Measurements from ENCODE around the gene GFRA1.
"Not testable (repeated sequence)": the region's sequence is repeated elsewhere in the genome, so short reads cannot be mapped to it uniquely, and the experiment has no call there.

GFRA1 gene

DNA sequence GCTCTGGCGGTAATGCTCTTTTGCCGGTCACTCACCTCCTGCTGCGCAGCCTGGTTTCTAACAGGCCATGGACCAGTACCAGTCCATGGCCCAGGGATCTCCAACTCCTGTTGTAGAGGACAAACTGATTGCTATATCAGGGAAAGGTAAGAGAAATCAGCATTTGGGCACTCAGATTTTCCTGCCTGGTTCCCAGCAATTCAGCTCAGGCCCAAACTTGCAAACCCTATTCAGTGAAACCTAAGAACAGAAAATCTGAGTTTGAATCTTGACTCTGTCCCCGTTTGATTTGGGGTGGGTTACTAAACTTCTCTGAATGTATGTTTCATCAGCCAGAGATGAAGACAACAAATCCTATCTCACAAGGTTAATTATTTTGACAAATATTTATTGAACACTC, 77.4 kb downstream of the GFRA1 start:
- DNase-seq (ENCODE audit: low spot score): no peak

DNA sequence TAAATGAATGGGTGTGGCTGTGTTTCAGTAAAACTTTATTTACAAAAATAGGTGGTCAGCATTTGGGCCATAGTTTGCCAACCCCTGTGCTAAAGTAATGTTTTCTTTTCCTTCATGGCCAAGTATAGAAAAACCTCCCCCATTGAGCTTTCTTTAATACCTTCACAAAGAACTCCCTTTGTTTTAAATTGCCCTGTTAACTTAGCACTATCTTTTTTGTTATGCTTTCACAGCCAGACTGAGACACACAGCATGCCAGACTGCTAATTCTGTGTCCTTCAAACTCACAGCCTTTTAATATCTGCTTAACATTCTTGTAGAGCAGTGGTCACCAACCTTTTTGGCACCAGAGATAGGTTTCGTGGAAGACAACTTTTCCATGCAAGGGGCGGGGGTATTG, 78.0 kb downstream of the GFRA1 start:
- no peak for DNase-seq (ENCODE audit: low spot score)

GRCh38 chr10:116194061-116194460, 78.9 kb downstream of the GFRA1 start:
- DNase-seq (ENCODE audit: low spot score): no peak

GRCh38 chr10:116190883-116191282, 82.1 kb downstream of the GFRA1 start:
- no peak for DNase-seq (ENCODE audit: low spot score)

DNA sequence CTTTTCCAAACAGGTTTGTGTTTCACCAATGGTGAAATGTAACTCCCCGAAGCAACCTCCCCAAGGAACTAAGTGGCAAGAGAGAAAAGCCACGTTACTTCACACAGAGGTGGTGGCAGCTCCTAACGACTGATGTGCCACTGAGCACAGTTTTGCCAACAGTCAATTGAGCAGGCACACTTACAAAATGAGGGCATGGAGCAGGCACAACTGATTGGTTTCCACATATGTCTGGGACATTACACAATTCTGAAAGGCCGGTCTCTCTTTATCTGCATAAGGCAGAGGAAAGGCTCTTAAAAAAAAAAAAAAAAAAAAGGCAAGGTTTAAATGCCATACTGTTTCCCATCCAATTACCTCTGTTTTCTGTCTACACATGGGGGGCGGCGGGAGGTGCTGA, 86.7 kb downstream of the GFRA1 start:
- no peak for DNase-seq (ENCODE audit: low spot score)

DNA sequence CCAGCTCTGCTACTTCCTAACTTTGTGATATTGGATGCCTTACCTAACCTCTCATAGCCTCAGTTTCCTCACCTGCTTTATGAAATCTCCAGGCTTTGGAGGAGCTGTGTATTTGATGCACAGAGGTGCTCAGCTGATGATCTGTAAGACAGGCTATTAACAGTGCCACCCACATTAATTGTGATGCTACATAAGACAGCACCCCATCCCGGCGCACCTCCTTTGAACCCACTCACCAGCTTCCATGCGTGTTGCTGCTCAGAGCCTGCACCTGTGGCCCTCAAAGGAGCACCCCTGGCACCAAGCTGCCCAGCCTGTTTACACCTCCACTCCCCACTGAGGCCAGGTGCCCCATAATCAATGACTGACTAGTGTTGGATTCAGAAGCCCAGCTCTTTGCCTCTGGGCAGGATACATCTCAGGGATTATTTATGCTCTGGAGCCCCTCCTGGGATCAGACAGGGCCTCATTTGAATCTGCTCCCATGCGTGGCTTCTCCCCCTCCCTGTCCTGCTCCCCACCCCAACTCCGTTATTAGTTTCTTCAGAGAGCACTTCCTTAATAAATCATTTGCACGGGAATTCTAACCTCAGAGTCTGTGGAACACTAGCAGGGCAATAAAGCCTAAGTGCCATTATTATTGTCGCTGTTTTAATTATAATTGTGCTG, 87.7 kb downstream of the GFRA1 start:
- DNase-seq (ENCODE audit: low spot score): no peak

DNA sequence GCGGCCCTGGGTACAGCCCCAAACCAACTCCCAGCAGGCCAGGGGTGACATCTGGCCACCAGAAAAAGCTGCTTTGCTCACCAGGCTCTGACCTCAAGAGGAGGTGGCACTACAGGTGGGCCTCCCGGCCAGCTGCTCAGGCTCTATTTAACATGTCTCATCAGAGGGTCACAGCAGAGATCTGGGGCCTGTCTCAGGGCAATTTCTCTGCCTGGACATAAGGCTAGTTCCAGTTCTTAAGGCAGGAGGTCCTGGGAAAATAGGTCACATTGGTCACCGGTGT, 88.6 kb downstream of the GFRA1 start:
- DNase-seq (ENCODE audit: low spot score): no peak

- DNase-seq (ENCODE audit: low spot score): peak; percentile 34
Measured at GRCh38 chr10:116183733-116184511, 89.1 kb downstream of the GFRA1 start.

GRCh38 chr10:116182426-116182825, 90.6 kb downstream of the GFRA1 start:
- DNase-seq (ENCODE audit: low spot score): no peak

DNA sequence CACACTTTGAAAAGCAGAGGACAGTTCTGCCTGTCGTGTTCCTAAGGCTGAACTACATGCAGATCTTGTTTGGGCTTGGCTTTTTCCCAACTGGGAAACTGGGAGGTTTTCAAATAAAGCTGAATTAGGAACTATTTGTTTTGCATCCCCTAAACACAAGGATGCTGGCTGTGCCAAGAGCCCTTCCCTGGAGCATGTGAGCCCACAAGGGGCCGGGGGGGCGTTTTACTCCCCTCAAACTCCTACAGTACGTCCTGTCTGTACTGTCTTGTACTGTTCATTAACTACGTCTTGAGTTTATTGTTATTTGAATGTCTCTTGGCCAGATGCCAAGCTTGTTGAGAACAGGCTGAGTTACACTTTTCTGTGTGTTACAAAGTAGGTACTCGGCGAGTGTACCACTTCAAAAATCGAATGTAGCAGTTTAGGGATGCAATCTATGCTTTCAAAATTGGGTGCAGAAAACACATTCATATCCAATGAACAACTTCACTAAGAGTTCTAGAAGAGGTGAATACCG, 94.9 kb downstream of the GFRA1 start:
- DNase-seq (ENCODE audit: low spot score): no peak

GRCh38 chr10:116175231-116175630, 97.8 kb downstream of the GFRA1 start:
- no peak for DNase-seq (ENCODE audit: low spot score)

- no peak for DNase-seq (ENCODE audit: low spot score)
Measured at GRCh38 chr10:116171505-116171904, 101.5 kb downstream of the GFRA1 start.

GRCh38 chr10:116170815-116171250, 102.2 kb downstream of the GFRA1 start:
- no peak for DNase-seq (ENCODE audit: low spot score)

GRCh38 chr10:116169782-116170445, 103.1 kb downstream of the GFRA1 start:
- DNase-seq (ENCODE audit: low spot score): no peak

DNA sequence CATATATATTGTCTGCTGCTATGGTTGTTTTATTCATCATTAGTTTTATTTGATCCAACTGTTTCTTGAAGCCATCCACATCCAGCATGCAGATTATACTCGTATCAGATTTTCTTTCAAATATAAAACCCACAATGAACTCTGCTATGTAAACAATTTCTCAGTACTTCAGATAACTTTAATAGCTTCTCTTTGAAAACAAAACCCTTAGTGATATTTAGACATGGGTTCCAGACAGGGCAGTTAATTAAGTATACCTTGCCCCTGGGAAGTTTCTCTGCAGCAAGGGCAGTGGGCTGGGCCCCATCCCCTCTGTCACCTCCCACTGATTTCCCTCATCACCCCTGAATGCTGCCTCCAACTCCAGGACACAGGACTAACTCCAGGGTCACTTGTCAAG, 104.3 kb downstream of the GFRA1 start:
- no peak for DNase-seq (ENCODE audit: low spot score)

GRCh38 chr10:116168329-116168728, 104.7 kb downstream of the GFRA1 start:
- DNase-seq (ENCODE audit: low spot score): no peak

GRCh38 chr10:116165941-116166340, 107.1 kb downstream of the GFRA1 start:
- DNase-seq (ENCODE audit: low spot score): not testable (repeated sequence)

- no peak for DNase-seq (ENCODE audit: low spot score)
Measured at GRCh38 chr10:116164291-116164690, 108.7 kb downstream of the GFRA1 start.

GRCh38 chr10:116163333-116164131, 109.5 kb downstream of the GFRA1 start:
- no peak for DNase-seq (ENCODE audit: low spot score)

GRCh38 chr10:116162851-116163250, 110.2 kb downstream of the GFRA1 start:
- no peak for DNase-seq (ENCODE audit: low spot score)

DNA sequence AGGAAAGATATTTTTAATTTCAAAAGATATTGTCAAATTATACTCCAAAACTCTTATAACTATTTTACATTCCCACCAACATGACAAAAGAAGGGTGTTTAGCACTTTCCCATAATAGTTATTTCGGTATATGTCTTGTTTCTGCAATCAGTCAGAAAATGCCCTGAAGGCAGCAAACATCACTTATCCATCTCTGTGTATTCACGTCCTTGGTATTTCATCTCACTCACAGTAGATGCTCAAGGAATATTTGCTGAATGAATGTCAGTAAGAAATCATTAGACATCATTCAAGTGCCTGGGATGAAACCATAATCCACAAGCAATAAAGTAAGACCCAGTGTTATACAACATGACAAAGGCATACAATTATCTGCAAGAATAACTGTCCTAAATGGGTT, 112.7 kb downstream of the GFRA1 start:
- DNase-seq (ENCODE audit: low spot score): no peak

DNA sequence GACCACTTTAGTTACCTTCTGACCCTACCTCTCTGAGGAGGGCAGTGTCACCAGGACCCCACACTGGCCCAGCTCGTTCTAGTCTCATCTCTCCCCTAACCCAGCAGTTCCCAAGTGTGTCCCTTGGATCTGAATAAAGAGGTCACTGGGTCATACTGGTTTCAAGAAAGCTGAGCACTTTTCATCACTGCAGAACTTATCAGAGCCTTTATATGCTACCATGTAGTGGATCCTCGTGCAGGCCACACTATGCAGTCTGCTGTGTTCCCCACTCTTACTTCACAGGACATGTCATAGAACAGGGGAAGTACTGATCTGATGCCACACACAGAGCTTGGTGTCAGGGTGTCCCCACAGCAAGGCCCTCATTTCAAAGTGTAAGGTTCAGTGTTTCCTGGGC, 113.8 kb downstream of the GFRA1 start:
- DNase-seq (ENCODE audit: low spot score): no peak
